GM13976 (cell line): ENCODE data around the gene RCAN2.

Source experiments
- DNase-seq: peaks from one replicate; pipeline ENCODE4 v3.0.0; 2012; ENCODE audit warnings: low spot score
- in situ Hi-C: fragments of 300-500 bp; cut with MboI; formaldehyde crosslinking; loops from one replicate; pipeline ENCODE4 v1.12.0; 2022; ENCODE audit warnings: low sequenced_read_pairs, mixed read lengths, inconsistent platforms; ENCODE audit not compliant: unreplicated experiment
- TF ChIP-seq, protein P1 (sequence below): IDR thresholded peaks from 2 replicates; pipeline ENCODE4 v1.5.1; 2012; ENCODE audit warnings: borderline replicate concordance, mild to moderate bottlenecking; ENCODE audit not compliant: insufficient read depth; ENCODE audit errors: extremely low read depth, missing control alignments, control extremely low read depth

The RCAN2 gene

DNA sequence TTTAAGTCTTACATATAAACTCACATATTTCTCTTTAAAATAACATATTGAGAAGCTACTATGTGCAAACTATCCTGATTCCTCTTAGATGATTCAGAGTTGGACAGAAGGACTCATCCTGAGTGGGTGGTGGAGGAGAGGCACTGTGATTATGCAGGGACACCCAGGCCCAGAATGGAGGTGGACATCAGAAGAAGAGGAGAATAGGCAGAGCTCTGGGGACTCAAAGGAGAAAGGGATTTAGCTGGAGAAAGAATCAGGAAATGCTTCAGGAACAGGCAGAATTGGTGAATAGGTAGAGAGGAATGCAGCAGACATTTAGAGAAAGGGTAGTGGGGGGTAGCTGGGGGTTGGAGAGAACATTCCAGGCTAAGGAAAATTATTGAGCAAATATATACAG lies 17.4 kb downstream of the RCAN2 start:
- TF ChIP-seq, protein P1, sequence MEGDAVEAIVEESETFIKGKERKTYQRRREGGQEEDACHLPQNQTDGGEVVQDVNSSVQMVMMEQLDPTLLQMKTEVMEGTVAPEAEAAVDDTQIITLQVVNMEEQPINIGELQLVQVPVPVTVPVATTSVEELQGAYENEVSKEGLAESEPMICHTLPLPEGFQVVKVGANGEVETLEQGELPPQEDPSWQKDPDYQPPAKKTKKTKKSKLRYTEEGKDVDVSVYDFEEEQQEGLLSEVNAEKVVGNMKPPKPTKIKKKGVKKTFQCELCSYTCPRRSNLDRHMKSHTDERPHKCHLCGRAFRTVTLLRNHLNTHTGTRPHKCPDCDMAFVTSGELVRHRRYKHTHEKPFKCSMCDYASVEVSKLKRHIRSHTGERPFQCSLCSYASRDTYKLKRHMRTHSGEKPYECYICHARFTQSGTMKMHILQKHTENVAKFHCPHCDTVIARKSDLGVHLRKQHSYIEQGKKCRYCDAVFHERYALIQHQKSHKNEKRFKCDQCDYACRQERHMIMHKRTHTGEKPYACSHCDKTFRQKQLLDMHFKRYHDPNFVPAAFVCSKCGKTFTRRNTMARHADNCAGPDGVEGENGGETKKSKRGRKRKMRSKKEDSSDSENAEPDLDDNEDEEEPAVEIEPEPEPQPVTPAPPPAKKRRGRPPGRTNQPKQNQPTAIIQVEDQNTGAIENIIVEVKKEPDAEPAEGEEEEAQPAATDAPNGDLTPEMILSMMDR: no peak
- DNase-seq: no peak
- in situ Hi-C loops: no loop called here

DNA sequence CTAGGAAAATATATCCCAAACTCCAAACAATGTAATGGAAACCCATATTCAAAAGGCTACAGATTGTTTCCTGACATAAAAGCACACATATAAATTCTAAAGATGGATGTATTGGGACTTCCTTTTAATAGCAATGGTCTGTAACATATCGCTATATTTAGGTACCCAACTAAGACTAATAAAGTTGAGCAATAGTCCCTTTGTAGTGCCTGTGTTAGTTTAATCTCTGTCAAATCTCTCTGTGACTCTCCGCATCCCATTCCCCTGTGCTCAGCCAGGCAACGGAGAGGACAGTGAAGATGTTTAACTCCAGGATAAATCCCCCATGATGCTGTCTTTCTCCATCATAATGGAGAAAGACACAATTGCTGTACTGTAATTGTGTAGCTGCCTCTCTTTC lies 19.0 kb downstream of the RCAN2 start:
- TF ChIP-seq, protein P1: no peak
- no peak for DNase-seq
- in situ Hi-C loops: no loop called here

DNA sequence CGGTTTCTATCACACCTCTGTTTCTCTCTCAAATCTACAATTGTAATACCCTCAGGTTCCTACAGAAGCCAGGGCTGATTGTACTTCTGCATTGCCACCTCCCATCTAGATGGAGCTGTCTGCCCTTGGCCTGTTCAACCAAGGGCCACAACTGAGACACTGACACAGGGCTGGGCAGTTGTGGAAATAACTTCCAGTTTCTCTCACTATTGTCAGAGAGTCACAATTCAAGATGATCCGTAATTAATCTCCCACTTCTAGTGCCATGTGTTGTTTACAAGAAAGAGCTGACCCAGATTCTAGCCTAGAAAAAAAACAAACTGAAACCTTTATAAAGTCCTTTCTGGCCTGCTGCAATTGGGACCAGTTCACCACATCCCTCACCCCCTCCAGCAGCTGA lies 22.2 kb downstream of the RCAN2 start:
- in situ Hi-C loops: no loop called here
- TF ChIP-seq, protein P1: no peak
- DNase-seq: no peak

DNA sequence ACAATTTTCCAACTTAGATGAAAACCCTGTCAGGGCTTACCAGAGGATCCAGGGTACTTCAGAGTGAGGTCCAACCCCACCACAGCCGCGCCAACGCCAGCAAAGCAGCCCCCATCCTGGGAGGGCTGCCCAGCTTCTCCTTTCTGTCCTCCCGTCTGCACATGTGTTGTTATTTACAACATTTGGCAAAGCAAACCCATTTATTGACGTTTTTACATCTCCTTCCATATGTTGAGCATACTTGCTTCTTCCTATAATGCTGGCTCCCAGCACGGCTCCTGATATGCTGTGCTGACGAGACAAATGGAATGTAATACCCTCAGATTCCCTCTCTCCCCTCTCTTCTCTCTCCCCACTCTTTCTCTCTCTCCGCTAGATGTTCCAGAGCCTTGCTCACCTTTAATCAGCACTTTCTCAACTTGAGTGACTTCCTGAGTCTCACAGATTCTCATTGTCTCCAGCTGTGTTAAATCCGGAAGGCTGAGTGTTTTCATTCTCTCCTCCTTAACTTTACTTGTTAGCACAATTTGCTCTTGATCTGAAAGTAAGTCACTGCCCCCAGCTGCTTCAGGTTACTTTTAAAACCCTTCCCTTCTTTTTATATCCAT lies 22.7 kb downstream of the RCAN2 start:
- TF ChIP-seq, protein P1: no peak
- no peak for DNase-seq
- in situ Hi-C loops: no loop called here

DNA sequence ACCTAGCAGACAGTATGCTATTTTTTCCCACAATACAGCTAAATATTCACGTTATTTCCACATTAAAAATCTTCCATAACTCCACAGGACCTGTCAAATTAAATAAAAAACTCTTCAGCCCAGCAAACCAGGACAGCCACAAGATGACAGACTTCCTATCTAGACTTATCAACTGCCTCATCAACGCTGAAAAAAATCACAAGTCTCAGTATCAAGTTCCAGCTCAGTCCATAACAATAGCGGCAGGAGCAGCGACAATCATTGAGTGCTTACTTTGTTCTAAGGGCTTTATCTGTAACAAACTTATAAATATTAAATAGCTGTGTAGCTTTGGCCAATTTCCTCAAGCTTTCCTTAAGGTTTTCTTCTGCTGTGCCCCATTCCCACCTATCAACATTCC lies 24.7 kb downstream of the RCAN2 start:
- TF ChIP-seq, protein P1: no peak
- in situ Hi-C loops: no loop called here
- no peak for DNase-seq

DNA sequence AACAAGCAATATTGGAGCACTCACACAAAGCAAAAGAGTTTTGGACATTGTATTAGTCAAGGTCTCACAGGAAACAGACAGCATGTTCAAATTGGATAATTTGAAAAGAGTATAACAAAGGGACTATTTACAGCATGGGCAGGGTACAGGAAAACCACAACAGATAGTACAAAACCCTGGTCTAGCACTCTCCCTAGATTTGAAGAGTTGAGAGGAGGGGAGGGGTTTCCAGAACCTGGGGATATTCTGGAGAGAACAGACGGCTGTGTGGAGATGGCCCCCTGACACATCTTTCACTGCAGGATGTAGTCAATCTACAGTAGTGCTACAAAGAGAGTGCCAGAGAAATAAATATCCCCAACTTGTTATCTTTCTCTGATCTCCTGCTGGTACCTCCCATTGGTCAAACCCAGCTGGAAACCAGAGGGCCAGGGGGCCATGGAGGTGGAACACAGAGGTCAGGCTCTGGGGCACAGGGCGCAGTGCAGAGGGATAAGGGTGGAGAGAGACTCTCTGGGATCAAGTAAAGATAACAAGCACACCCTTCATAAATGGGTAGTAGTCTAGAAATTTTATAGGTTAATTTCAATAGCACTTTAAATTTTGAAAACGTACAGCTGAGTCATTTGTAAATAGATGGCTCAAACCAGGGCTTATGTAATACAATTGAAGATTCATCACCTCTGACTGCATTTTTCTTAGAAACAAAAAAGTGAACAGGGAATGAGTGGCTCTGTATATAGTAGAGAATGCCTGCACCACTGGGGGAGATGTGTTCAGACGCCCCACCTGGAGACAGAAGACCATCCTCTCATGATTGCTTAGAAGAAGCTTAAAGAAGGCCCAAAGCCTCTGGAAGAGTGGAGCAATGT lies 25.7 kb downstream of the RCAN2 start:
- DNase-seq: no peak
- in situ Hi-C loops: no loop called here
- TF ChIP-seq, protein P1: no peak

DNA sequence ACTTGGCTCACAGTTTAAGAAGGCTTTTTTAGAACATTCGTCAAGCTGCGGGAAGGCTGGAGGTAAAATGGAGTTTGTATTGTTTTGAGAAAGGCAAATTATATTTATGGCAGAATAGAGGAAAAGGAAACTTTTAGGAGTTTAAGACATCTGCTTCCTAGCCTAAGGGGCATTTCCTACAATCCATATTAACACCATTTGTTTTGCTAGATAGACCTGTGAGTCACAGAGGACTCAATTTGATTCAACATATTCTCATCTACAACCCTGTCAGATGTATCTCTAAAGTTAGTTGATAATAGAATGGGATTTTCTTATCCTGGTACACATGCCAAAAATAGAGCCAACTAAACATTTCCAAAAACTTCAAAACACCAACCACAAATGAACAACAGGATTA lies 35.0 kb downstream of the RCAN2 start:
- in situ Hi-C loops: no loop called here
- no peak for DNase-seq
- TF ChIP-seq, protein P1: no peak
